SK-N-SH (cell line): ENCODE results near the gene IL32. TPM values are rescaled to one million over a fixed set of nuclear protein-coding genes. Genes with fewer than 3 reads are reported as not detected.

Experiments
- CTCF ChIA-PET: fragments of 300-600, 350-600 bp; formaldehyde crosslinking; extraction: SDS; loops from one replicate; lab custom pipeline; 2021; lab: Yijun Ruan, JAX
- POLR2A ChIA-PET: fragments of 350-600 bp; sonication (Branson Sonifier 250); formaldehyde crosslinking; extraction: SDS; loops from one replicate; lab custom pipeline; 2020; ENCODE audit warnings: antibody characterized with exemption, inconsistent platforms; lab: Yijun Ruan, JAX
- DNase-seq: peaks from one replicate; pipeline ENCODE4 v3.0.0; 2012
- H2AFZ ChIP-seq: fragments of 200-600 bp; sonication (generic); 2 replicates; pipeline ENCODE4 v1.8.1; 2016; ENCODE audit warnings: antibody characterized with exemption, mild to moderate bottlenecking, low read depth
- H3F3A ChIP-seq: fragments of 200-600 bp; sonication (generic); replicated peaks from 2 replicates; pipeline ENCODE3; 2016; ENCODE audit warnings: antibody characterized with exemption, mild to moderate bottlenecking; ENCODE audit not compliant: insufficient read depth
- H3K27ac ChIP-seq, 2 experiments: fragments of 200-500 bp in 1 of 2; fragments of 200-600 bp in 1 of 2; sonication (Bioruptor generic) in 1 of 2; sonication (generic), shearing (Covaris generic) in 1 of 2; 2 replicates each; pipeline versions ENCODE4 v1.5.1 to v1.6.1; 2014 to 2016; ENCODE audit warnings: low read depth in 2 of 2, inconsistent platforms in 1 of 2, low read length in 1 of 2, mild to moderate bottlenecking in 1 of 2, mixed read lengths in 1 of 2
- H3K27me3 ChIP-seq: fragments of 200-600 bp; sonication (generic), shearing (Covaris generic); 2 replicates; pipeline ENCODE4 v1.6.1; 2016; ENCODE audit warnings: mixed run types; ENCODE audit not compliant: insufficient read depth
- H3K36me3 ChIP-seq, 2 experiments: fragments of 200-500 bp in 1 of 2; fragments of 200-600 bp in 1 of 2; sonication (Bioruptor generic) in 1 of 2; sonication (generic) in 1 of 2; replicated peaks in 1 of 2; 2 replicates each; pipeline versions ENCODE3 to v1.5.1; 2014 to 2016; ENCODE audit warnings: low read length in 1 of 2, mild to moderate bottlenecking in 1 of 2; ENCODE audit not compliant: insufficient read depth in 2 of 2, control insufficient read depth in 1 of 2
- H3K4me1 ChIP-seq, 2 experiments: fragments of 200-500 bp in 1 of 2; fragments of 200-600 bp in 1 of 2; sonication (Bioruptor generic) in 1 of 2; sonication (generic), shearing (Covaris generic) in 1 of 2; 2 replicates each; pipeline versions ENCODE4 v1.5.1 to v1.6.1; 2014 to 2016; ENCODE audit warnings: low read depth in 1 of 2, low read length in 1 of 2, mixed run types in 1 of 2; ENCODE audit not compliant: insufficient read depth in 2 of 2, control insufficient read depth in 1 of 2
- H3K4me2 ChIP-seq: fragments of 200-600 bp; sonication (generic), shearing (Covaris generic); 2 replicates; pipeline ENCODE4 v1.6.1; 2017; ENCODE audit warnings: mixed run types
- H3K4me3 ChIP-seq, 2 experiments: fragments of 200-500 bp in 1 of 2; fragments of 200-600 bp in 1 of 2; sonication (Bioruptor generic) in 1 of 2; sonication (generic), shearing (Covaris generic) in 1 of 2; 2 replicates each; pipeline versions ENCODE4 v1.5.1 to v1.8.1; 2014 to 2016; ENCODE audit warnings: low read depth in 2 of 2, inconsistent platforms in 1 of 2, low read length in 1 of 2, mild to moderate bottlenecking in 1 of 2, mixed read lengths in 1 of 2, moderate library complexity in 1 of 2
- H3K79me2 ChIP-seq: fragments of 200-600 bp; sonication (generic); 2 replicates; pipeline ENCODE4 v1.8.1; 2017; ENCODE audit warnings: mild to moderate bottlenecking; ENCODE audit not compliant: insufficient read depth
- H3K9ac ChIP-seq: fragments of 200-600 bp; sonication (generic); 2 replicates; pipeline ENCODE4 v1.6.1; 2017; ENCODE audit warnings: mixed run types
- H3K9me2 ChIP-seq: fragments of 200-600 bp; sonication (generic); 2 replicates; pipeline ENCODE4 v1.6.1; 2017; ENCODE audit warnings: mixed run types
- H3K9me3 ChIP-seq: fragments of 200-600 bp; sonication (generic); 2 replicates; pipeline ENCODE4 v1.6.1; 2017; ENCODE audit warnings: mixed run types, mild to moderate bottlenecking, moderate library complexity
- H4K20me1 ChIP-seq: fragments of 200-600 bp; sonication (generic); 2 replicates; pipeline ENCODE4 v1.6.1; 2017; ENCODE audit warnings: mild to moderate bottlenecking, mixed run types; ENCODE audit not compliant: insufficient read depth
- EP300 ChIP-seq, 2 experiments: IDR thresholded peaks; 2 replicates each; pipeline versions ENCODE4 v1.4.0 to v1.6.1; 2012; ENCODE audit warnings: borderline replicate concordance in 1 of 2, low read depth in 1 of 2, low read length in 1 of 2
- FOSL2 ChIP-seq: IDR thresholded peaks from 2 replicates; pipeline ENCODE4 v1.4.0; 2012; ENCODE audit warnings: low read depth, mild to moderate bottlenecking, moderate library complexity, borderline replicate concordance
- FOXJ3 ChIP-seq: sonication (generic); formaldehyde crosslinking; IDR thresholded peaks from 2 replicates; pipeline ENCODE4 v1.5.1; 2020; ENCODE audit warnings: mild to moderate bottlenecking, missing genetic modification reagents
- FOXM1 ChIP-seq: IDR thresholded peaks from 2 replicates; pipeline ENCODE4 v1.4.0; 2012; ENCODE audit warnings: low read depth, mild to moderate bottlenecking
- GABPA ChIP-seq: IDR thresholded peaks from 2 replicates; pipeline ENCODE4 v1.4.0; 2012; ENCODE audit warnings: low read depth, mild to moderate bottlenecking
- GATA2 ChIP-seq: sonication (generic); formaldehyde crosslinking; IDR thresholded peaks from 2 replicates; pipeline ENCODE4 v1.5.0; 2020; ENCODE audit warnings: mild to moderate bottlenecking, missing genetic modification reagents
- MXI1 ChIP-seq: IDR thresholded peaks from 2 replicates; pipeline ENCODE4 v1.6.1; 2012; ENCODE audit warnings: mild to moderate bottlenecking, low read depth, low read length, improper control_type of control experiment
- NFIC ChIP-seq: IDR thresholded peaks from 2 replicates; pipeline ENCODE4 v1.4.0; 2012; ENCODE audit warnings: borderline replicate concordance
- POLR2AphosphoS5 ChIP-seq: IDR thresholded peaks from 2 replicates; pipeline ENCODE4 v1.6.1; 2012; ENCODE audit warnings: low read depth, low read length
- RCOR1 ChIP-seq: fragments of 150-350 bp; IDR thresholded peaks from 2 replicates; pipeline ENCODE4 v1.6.1; 2017; ENCODE audit warnings: antibody characterized with exemption, low read length
- REST ChIP-seq: IDR thresholded peaks from 2 replicates; pipeline ENCODE4 v1.6.1; 2012; ENCODE audit warnings: mild to moderate bottlenecking, low read depth, low read length, moderate library complexity
- RFX5 ChIP-seq: IDR thresholded peaks from 2 replicates; pipeline ENCODE4 v1.6.1; 2012; ENCODE audit warnings: mild to moderate bottlenecking, improper control_type of control experiment, low read length
- SIN3A ChIP-seq: IDR thresholded peaks from 2 replicates; pipeline ENCODE4 v1.6.1; 2012; ENCODE audit warnings: low read depth, mild to moderate bottlenecking, low read length, moderate library complexity, borderline replicate concordance
- WGBS: methylation state at CpG from one replicate; pipeline ENCODE4 v1.1.6; 2017; ENCODE audit warnings: low lambda C conversion rate; 5-methylcytosine and 5-hydroxymethylcytosine counted together
- polyA plus RNA-seq, 3 experiments: library from polyadenylated mRNA; depleted of rRNA; stranded (reverse); fragments of >200 nt; gene quantifications; 2 replicates each; pipeline ENCODE4 v1.2.3, GENCODE V29; 2012
- TF ChIP-seq, protein P1 (sequence below): IDR thresholded peaks from 2 replicates; pipeline ENCODE4 v1.4.0; 2012; ENCODE audit warnings: low read depth, borderline replicate concordance
- TF ChIP-seq, protein P2 (sequence below): IDR thresholded peaks from 2 replicates; pipeline ENCODE4 v1.4.0; 2012; ENCODE audit warnings: low read depth, borderline replicate concordance

The IL32 gene
- polyA plus RNA-seq, 1 of the 3 experiments (the other 2 are of a cell fraction) = 26.4 TPM

DNA sequence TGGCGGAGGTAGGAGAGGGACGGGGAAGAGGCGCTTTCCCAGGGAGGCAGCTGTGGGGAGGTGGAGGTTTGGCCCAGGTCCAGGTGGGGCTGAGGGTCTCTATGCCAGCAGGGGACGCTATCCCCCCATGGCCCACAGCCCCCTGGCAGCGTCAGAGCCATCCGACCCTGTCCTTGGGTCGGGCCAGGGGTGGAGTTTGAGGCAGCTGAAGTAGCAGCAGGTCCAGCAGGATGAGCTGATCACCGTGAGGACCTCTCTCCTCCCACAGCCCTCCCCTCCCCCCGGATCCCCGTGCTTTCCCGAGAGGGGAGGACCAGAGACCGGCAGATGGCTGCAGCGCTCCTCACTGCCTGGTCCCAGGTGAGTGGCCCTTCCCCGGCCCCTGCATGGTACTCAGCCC, 50.1 kb downstream of the IL32 start:
- Histone ChIP-seq H3K4me1 (peaks cover 0 to 24% of the 10 kb centered on the region in 2 experiments; a peak in 1 of 4 replicates), H2AFZ (no peak overlapping the region), H4K20me1 (no peaks in the 10 kb centered on the region), H3K27ac (no peak overlapping the region), H3K4me2 (no peak overlapping the region), H3K9ac (no peak overlapping the region), H3K79me2 (peaks cover 11% of the 10 kb centered on the region; the same call in 1 of the 2 replicates), H3K27me3 (no peaks in the 10 kb centered on the region), H3K9me3 (no peaks in the 10 kb centered on the region), H3K9me2 (no peaks in the 10 kb centered on the region), H3K36me3 (peaks cover 0 to 34% of the 10 kb centered on the region in 2 experiments), H3F3A (no peaks in the 10 kb centered on the region), H3K4me3 (no peak overlapping the region)
- TF ChIP-seq, protein P1, sequence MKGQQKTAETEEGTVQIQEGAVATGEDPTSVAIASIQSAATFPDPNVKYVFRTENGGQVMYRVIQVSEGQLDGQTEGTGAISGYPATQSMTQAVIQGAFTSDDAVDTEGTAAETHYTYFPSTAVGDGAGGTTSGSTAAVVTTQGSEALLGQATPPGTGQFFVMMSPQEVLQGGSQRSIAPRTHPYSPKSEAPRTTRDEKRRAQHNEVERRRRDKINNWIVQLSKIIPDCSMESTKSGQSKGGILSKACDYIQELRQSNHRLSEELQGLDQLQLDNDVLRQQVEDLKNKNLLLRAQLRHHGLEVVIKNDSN = no peak
- TF ChIP-seq FOXM1 (no peak), MXI1 (no peak), NFIC (0 out of 2 replicates have a peak, but pooled peaks have one; percentile 7), RFX5 (no peak)
- TF ChIP-seq, protein P2, sequence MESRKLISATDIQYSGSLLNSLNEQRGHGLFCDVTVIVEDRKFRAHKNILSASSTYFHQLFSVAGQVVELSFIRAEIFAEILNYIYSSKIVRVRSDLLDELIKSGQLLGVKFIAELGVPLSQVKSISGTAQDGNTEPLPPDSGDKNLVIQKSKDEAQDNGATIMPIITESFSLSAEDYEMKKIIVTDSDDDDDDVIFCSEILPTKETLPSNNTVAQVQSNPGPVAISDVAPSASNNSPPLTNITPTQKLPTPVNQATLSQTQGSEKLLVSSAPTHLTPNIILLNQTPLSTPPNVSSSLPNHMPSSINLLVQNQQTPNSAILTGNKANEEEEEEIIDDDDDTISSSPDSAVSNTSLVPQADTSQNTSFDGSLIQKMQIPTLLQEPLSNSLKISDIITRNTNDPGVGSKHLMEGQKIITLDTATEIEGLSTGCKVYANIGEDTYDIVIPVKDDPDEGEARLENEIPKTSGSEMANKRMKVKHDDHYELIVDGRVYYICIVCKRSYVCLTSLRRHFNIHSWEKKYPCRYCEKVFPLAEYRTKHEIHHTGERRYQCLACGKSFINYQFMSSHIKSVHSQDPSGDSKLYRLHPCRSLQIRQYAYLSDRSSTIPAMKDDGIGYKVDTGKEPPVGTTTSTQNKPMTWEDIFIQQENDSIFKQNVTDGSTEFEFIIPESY = no peak
- DNase-seq = peak; percentile 34
- 100% methylated on average over 3 of the region's 14 CpGs for WGBS
- ChIA-PET CTCF (interaction anchor here (1.2 to 10.8 kb wide), 3 partner anchors 13 to 56 kb away, joined by 4 to 64 read pairs (median 25); no protein-coding TSS in a partner anchor), POLR2A (interaction anchor here (0.5 to 0.6 kb wide), 2 partner anchors 19 to 161 kb away, joined by 3 read pairs; partner anchors contain the start of gene ZNF213)

DNA sequence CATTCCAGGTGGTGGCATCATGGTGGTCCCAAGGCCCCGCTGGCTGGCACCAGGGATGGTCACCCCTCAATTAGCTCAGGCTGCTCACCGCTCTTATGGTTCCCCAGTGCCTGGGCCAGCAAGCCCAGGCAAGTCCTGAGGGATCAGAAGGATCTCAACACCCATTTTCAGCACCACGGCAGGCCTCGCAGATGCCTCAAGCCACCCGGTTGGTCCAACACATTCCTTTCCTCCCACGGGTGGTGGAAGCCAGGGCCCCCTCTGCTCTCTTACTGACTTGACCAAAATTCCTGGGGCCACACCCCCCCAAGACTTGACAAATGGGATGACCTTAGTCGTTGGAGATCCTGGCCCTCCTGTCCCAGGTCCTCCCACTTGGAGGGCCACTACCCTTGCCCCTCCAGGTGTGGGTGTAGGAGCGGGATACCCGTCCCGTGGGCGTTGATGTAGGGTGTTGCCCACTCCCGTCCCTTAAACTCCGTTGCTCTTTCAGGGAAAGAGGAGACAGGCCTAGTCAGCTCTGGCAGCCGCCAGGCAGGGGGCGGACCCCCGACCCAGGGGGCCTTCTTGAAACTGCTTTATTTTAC, 52.9 kb downstream of the IL32 start:
- Histone ChIP-seq H3K9me3 (no peaks in the 10 kb centered on the region), H3K36me3 (peaks cover 0 to 34% of the 10 kb centered on the region in 2 experiments), H3K9ac (no peak overlapping the region), H3K27me3 (no peaks in the 10 kb centered on the region), H3K27ac (no peak overlapping the region), H3K4me2 (no peak overlapping the region), H3K4me3 (no peak overlapping the region), H4K20me1 (no peaks in the 10 kb centered on the region), H3K4me1 (peaks cover 0 to 13% of the 10 kb centered on the region in 2 experiments; a peak in 1 of 4 replicates), H3F3A (no peaks in the 10 kb centered on the region), H2AFZ (no peak overlapping the region), H3K79me2 (peaks cover 4% of the 10 kb centered on the region; the same call in 1 of the 2 replicates)
- CTCF ChIA-PET = interaction anchor here (1.0 to 10.8 kb wide), 4 partner anchors 10 to 59 kb away, joined by 3 to 64 read pairs (median 20); no protein-coding TSS in a partner anchor
- no peak for DNase-seq
- POLR2A ChIA-PET = no interaction called here
- WGBS = 96% methylated on average over 13 of the region's 16 CpGs
- TF ChIP-seq GABPA (no peak), POLR2AphosphoS5 (no peak), SIN3A (no peak), FOXJ3 (CRISPR knock-in tag) (no peak), RCOR1 (no peak), FOSL2 (no peak), GATA2 (no peak), EP300 (IDR thresholded peaks at IDR 0.05; ENCODE audit: borderline replicate concordance in 1 of 2, low read depth in 1 of 2, low read length in 1 of 2) (no peak), FOXM1 (no peak), REST (no peak)
- TF ChIP-seq, all 33 proteins: peak for 0
- H3K9me2 ChIP-seq = no peaks in the 10 kb centered on the region
